Measurements from ENCODE around the gene FKBP15. TPM values are rescaled to one million over a fixed set of nuclear protein-coding genes. Genes with fewer than 3 reads are reported as not detected.

Gene FKBP15
- total and polyA plus RNA-seq, 2 experiments from 2014 or later, result 7.9 to 14.9 TPM

DNA sequence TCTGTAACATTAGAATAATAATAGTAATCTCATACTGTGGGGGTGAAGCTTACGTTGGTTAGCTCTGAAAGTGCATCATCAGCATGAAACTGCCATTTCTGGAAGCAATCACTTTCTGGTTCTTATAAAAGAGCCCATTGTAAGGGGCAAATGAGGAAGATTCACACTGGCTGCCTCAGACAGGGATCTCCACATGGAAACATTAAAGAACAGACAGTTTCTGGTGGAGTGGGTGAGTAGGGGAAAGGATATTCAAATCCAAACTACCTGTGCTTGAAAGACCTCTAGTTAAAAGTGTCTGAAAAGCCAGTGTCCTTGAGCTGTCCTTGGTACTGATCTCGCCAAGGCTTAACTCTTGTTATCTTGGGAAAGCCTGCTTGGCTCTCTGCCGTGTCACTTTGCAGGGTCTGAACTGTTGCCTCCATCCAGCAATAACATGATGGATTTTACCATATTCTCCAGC lies 89.4 kb downstream of the FKBP15 start:
- no peaks in the 10 kb centered on the region for H3K27me3 Mint-ChIP-seq (ENCODE audit: insufficient read depth, low read depth, poor library complexity)
- H3K79me2 ChIP-seq (replicated peaks; ENCODE audit: insufficient read depth), result no peaks in the 10 kb centered on the region
- no peaks in the 10 kb centered on the region for H3K4me1 ChIP-seq (ENCODE audit: insufficient read depth)
- no peak overlapping the region for H3K4me3 Mint-ChIP-seq
- TF ChIP-seq, protein P1, sequence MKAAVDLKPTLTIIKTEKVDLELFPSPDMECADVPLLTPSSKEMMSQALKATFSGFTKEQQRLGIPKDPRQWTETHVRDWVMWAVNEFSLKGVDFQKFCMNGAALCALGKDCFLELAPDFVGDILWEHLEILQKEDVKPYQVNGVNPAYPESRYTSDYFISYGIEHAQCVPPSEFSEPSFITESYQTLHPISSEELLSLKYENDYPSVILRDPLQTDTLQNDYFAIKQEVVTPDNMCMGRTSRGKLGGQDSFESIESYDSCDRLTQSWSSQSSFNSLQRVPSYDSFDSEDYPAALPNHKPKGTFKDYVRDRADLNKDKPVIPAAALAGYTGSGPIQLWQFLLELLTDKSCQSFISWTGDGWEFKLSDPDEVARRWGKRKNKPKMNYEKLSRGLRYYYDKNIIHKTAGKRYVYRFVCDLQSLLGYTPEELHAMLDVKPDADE (IDR thresholded peaks at IDR 0.05), result no peak
- TF ChIP-seq, protein P2, sequence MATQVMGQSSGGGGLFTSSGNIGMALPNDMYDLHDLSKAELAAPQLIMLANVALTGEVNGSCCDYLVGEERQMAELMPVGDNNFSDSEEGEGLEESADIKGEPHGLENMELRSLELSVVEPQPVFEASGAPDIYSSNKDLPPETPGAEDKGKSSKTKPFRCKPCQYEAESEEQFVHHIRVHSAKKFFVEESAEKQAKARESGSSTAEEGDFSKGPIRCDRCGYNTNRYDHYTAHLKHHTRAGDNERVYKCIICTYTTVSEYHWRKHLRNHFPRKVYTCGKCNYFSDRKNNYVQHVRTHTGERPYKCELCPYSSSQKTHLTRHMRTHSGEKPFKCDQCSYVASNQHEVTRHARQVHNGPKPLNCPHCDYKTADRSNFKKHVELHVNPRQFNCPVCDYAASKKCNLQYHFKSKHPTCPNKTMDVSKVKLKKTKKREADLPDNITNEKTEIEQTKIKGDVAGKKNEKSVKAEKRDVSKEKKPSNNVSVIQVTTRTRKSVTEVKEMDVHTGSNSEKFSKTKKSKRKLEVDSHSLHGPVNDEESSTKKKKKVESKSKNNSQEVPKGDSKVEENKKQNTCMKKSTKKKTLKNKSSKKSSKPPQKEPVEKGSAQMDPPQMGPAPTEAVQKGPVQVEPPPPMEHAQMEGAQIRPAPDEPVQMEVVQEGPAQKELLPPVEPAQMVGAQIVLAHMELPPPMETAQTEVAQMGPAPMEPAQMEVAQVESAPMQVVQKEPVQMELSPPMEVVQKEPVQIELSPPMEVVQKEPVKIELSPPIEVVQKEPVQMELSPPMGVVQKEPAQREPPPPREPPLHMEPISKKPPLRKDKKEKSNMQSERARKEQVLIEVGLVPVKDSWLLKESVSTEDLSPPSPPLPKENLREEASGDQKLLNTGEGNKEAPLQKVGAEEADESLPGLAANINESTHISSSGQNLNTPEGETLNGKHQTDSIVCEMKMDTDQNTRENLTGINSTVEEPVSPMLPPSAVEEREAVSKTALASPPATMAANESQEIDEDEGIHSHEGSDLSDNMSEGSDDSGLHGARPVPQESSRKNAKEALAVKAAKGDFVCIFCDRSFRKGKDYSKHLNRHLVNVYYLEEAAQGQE (IDR thresholded peaks at IDR 0.05; ENCODE audit: unreplicated experiment), result peak; percentile 86
- H3K4me3 ChIP-seq, result no peak overlapping the region
- no peaks in the 10 kb centered on the region for H3K9me2 ChIP-seq (ENCODE audit: insufficient read depth)
- peak; percentile 83 for ATAC-seq
- H3K36me3 ChIP-seq (ENCODE audit: insufficient read depth), result no peaks in the 10 kb centered on the region
- no peaks in the 10 kb centered on the region for H4K20me1 ChIP-seq (replicated peaks; ENCODE audit: insufficient read depth)
- no peaks in the 10 kb centered on the region for H3K36me3 Mint-ChIP-seq (ENCODE audit: low read depth)
- H3K4me2 ChIP-seq, result no peak overlapping the region
- no peaks in the 10 kb centered on the region for H3K27me3 ChIP-seq (ENCODE audit: insufficient read depth)
- DNase-seq (ENCODE audit: low spot score), result peak; percentile 80
- H2AFZ ChIP-seq, result no peak overlapping the region
- no peaks in the 10 kb centered on the region for H3F3A ChIP-seq (replicated peaks; ENCODE audit: low read depth)
- H3K27ac ChIP-seq (ENCODE audit: low read depth), result no peak overlapping the region
- peaks cover 5% of the 10 kb centered on the region; the same call in 1 of the 3 replicates for H3K4me1 Mint-ChIP-seq
- no peaks in the 10 kb centered on the region; the same call in 2 of the 3 replicates for H3K9me3 Mint-ChIP-seq
- H3K27ac Mint-ChIP-seq, result no peak overlapping the region

DNA sequence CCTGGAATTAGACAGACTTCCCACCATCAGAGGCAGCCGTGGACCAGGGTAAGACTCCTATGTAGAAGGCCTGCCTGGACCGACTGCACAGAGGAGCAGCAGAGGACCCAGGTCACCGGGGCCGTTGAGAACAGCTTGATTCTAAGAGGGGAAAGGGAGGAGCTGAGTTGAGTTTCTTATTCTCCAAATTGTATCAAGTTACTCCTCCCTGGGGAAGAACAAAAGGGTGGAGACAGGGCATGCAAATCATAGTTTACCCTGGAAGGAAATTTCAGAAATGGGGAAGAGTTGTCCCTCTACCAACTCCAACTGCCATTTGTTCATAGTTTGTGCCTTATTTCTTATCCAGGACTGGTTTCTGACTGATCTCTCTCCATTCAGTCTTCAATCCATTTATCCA lies 91.2 kb downstream of the FKBP15 start:
- no peaks in the 10 kb centered on the region for H3K36me3 Mint-ChIP-seq (ENCODE audit: low read depth)
- no peak overlapping the region for H3K27ac Mint-ChIP-seq
- H2AFZ ChIP-seq, result no peak overlapping the region
- H3F3A ChIP-seq (replicated peaks; ENCODE audit: low read depth), result no peaks in the 10 kb centered on the region
- no peaks in the 10 kb centered on the region for H3K9me2 ChIP-seq (ENCODE audit: insufficient read depth)
- H3K79me2 ChIP-seq (replicated peaks; ENCODE audit: insufficient read depth), result no peaks in the 10 kb centered on the region
- H3K27me3 ChIP-seq (ENCODE audit: insufficient read depth), result no peaks in the 10 kb centered on the region
- H3K36me3 ChIP-seq (ENCODE audit: insufficient read depth), result no peaks in the 10 kb centered on the region
- H3K4me1 ChIP-seq (ENCODE audit: insufficient read depth), result no peaks in the 10 kb centered on the region
- no peak overlapping the region for H3K4me3 Mint-ChIP-seq
- no peak overlapping the region for H3K4me2 ChIP-seq
- ATAC-seq (peak; percentile 28; the same call in 1 of the 3 replicates), DNase-seq (ENCODE audit: low spot score) (peak; percentile 23)
- H4K20me1 ChIP-seq (replicated peaks; ENCODE audit: insufficient read depth), result no peaks in the 10 kb centered on the region
- H3K4me1 Mint-ChIP-seq, result peaks cover 5% of the 10 kb centered on the region; the same call in 1 of the 3 replicates
- no peak overlapping the region for H3K27ac ChIP-seq (ENCODE audit: low read depth)
- no peak overlapping the region for H3K4me3 ChIP-seq
- H3K27me3 Mint-ChIP-seq (ENCODE audit: insufficient read depth, low read depth, poor library complexity), result no peaks in the 10 kb centered on the region
- TF ChIP-seq, protein P3, sequence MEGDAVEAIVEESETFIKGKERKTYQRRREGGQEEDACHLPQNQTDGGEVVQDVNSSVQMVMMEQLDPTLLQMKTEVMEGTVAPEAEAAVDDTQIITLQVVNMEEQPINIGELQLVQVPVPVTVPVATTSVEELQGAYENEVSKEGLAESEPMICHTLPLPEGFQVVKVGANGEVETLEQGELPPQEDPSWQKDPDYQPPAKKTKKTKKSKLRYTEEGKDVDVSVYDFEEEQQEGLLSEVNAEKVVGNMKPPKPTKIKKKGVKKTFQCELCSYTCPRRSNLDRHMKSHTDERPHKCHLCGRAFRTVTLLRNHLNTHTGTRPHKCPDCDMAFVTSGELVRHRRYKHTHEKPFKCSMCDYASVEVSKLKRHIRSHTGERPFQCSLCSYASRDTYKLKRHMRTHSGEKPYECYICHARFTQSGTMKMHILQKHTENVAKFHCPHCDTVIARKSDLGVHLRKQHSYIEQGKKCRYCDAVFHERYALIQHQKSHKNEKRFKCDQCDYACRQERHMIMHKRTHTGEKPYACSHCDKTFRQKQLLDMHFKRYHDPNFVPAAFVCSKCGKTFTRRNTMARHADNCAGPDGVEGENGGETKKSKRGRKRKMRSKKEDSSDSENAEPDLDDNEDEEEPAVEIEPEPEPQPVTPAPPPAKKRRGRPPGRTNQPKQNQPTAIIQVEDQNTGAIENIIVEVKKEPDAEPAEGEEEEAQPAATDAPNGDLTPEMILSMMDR (conservative IDR thresholded peaks at IDR 0.05; ENCODE audit: low read depth in 2 of 2), result no peak
- TF ChIP-seq ZNF331 (CRISPR knock-in tag; IDR thresholded peaks at IDR 0.05; ENCODE audit: low read depth) (no peak), EZH2 (IDR thresholded peaks at IDR 0.05; ENCODE audit: low read depth, unreplicated experiment) (no peak), POLR2AphosphoS5 (IDR thresholded peaks at IDR 0.05; ENCODE audit: low read depth) (no peak)
- TF ChIP-seq, protein P1 (IDR thresholded peaks at IDR 0.05), result no peak
- H3K9me3 Mint-ChIP-seq, result no peaks in the 10 kb centered on the region; the same call in 2 of the 3 replicates

Measured in GM23338 (cell line).